Astrocyte of the spinal cord (primary cell): ENCODE results near the gene C20orf202.

Source experiments
- DNase-seq: peaks from one replicate; pipeline ENCODE4 v3.0.0; 2011; ENCODE audit warnings: low read depth, low spot score
- H3K4me3 ChIP-seq: 2 replicates; pipeline ENCODE4 v1.5.1; 2011; ENCODE audit warnings: low read depth, mild to moderate bottlenecking, low read length, moderate library complexity
- CTCF ChIP-seq: IDR thresholded peaks from 2 replicates; pipeline ENCODE4 v1.5.1; 2012; ENCODE audit warnings: low read depth, mild to moderate bottlenecking, low read length, inconsistent platforms
- in situ Hi-C: cut with HindIII; loops from 2 replicates; pipeline ENCODE4 v1.10.0; 2017; ENCODE audit warnings: low sequenced_read_pairs

The C20orf202 gene

DNA sequence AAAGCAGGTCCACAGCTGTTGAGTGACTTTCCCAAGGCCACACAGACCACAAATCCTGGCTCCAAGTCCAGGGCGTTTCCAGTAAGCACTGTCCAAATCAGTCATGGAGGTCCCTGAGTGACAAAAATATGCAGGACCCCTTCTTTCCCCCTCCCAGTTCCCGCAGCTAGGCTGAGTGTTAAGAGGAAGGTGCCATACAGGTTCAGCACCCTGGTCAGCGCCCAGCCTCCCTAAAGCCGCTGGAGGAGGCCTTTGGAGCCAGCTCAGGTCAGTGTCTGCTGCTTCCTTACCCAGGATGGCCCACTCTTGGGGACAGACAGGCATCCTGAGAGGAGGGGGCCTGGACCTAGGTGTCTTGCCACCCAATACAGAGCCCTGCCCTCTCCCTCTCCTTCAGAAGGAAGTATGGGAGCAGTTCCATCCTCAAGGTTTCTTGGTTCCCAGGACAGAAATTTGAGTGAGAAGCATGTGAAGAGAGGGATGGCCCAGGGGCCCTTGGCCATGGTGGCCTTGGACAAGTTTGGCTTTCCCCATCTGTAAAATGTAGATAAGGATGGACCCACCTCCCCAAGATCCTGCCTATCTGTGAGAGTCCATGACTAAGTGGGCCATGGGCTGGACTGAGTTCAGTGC is 31.7 kb upstream of the C20orf202 start:
- TF ChIP-seq CTCF, result no peak
- in situ Hi-C loops, result no loop called here
- peak; percentile 38 for DNase-seq
- H3K4me3 ChIP-seq, result no peak overlapping the region

DNA sequence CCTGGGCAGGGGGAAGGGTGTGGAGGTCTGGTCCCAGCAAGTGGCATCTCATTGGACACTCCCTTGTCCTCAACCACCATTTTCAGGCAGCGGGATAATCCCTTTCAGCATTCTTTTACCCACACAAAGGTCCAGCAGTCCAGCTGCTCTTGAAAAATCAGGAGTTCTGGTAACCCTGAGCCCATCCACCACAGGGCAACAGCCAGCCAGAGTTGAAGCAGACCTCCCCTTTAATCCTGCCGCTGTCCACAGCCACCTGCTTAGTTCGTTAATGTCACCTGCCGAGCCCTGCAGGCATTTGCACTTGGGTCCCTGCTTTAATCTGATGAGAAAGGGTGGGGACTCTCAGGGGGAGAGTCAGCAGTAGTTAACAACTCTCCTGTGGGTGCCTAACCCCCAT is 29.6 kb upstream of the C20orf202 start:
- in situ Hi-C loops, result no loop called here
- no peak for TF ChIP-seq CTCF
- H3K4me3 ChIP-seq, result no peak overlapping the region
- DNase-seq, result no peak

GRCh38 chr20:1174787-1175186 is 28.5 kb upstream of the C20orf202 start:
- TF ChIP-seq CTCF, result no peak
- in situ Hi-C loops, result no loop called here
- no peak for DNase-seq
- no peak overlapping the region for H3K4me3 ChIP-seq

DNA sequence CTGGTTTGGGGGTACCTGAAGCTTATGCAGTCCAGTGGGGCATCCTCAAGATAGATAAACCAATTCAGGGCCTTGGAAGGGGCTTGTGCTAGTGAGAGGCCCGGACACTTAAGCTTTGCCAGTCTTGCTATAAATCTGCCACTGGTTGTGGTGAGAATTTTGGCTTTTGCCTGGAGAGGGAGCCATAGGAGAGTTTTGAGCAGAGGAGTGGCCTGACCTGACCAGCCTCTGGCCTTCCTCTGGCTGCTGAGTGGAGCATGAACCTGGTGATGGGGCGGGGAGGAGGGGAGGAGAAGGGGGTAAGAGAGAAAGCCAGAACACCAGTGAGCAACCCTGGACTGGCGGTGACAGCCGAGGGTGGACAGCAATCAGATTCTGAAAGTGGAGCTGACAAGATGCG is 25.6 kb upstream of the C20orf202 start:
- no peak for DNase-seq
- TF ChIP-seq CTCF, result no peak
- in situ Hi-C loops, result no loop called here
- no peak overlapping the region for H3K4me3 ChIP-seq

- H3K4me3 ChIP-seq, result no peak overlapping the region
- no peak for TF ChIP-seq CTCF
- DNase-seq, result no peak
- in situ Hi-C loops, result no loop called here
Measured at GRCh38 chr20:1178103-1178502, 25.2 kb upstream of the C20orf202 start.

DNA sequence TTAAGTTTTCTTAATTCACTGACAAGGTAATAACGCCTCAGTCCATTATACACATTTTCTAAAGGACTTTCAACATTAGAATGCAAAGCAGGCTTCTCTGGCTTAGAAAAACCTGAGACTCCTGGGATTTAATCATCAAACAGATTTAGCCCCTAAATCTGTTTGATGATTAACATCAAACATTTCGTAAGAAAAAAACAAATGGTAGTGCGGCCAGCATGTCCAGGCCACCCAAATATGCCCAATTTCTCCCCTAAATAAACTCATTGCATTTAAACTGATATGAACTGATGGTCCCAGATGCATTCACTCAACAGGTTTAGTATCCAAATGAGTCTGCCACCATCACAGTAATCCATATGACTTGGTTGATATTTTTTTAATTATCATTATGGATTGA is 24.6 kb upstream of the C20orf202 start:
- in situ Hi-C loops, result no loop called here
- TF ChIP-seq CTCF, result no peak
- DNase-seq, result no peak
- no peak overlapping the region for H3K4me3 ChIP-seq

- no peak for DNase-seq
- in situ Hi-C loops, result no loop called here
- H3K4me3 ChIP-seq, result no peak overlapping the region
- no peak for TF ChIP-seq CTCF
Measured at GRCh38 chr20:1180949-1181348, 22.3 kb upstream of the C20orf202 start.
